ENCODE results near the gene OASL.
A peak's percentile ranks its signal among the peaks of the same experiment; 100 is the strongest.
"Not testable (repeated sequence)": the region's sequence is repeated elsewhere in the genome, so short reads cannot be mapped to it uniquely, and the experiment has no call there.

The OASL gene, protein sequence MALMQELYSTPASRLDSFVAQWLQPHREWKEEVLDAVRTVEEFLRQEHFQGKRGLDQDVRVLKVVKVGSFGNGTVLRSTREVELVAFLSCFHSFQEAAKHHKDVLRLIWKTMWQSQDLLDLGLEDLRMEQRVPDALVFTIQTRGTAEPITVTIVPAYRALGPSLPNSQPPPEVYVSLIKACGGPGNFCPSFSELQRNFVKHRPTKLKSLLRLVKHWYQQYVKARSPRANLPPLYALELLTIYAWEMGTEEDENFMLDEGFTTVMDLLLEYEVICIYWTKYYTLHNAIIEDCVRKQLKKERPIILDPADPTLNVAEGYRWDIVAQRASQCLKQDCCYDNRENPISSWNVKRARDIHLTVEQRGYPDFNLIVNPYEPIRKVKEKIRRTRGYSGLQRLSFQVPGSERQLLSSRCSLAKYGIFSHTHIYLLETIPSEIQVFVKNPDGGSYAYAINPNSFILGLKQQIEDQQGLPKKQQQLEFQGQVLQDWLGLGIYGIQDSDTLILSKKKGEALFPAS

DNA sequence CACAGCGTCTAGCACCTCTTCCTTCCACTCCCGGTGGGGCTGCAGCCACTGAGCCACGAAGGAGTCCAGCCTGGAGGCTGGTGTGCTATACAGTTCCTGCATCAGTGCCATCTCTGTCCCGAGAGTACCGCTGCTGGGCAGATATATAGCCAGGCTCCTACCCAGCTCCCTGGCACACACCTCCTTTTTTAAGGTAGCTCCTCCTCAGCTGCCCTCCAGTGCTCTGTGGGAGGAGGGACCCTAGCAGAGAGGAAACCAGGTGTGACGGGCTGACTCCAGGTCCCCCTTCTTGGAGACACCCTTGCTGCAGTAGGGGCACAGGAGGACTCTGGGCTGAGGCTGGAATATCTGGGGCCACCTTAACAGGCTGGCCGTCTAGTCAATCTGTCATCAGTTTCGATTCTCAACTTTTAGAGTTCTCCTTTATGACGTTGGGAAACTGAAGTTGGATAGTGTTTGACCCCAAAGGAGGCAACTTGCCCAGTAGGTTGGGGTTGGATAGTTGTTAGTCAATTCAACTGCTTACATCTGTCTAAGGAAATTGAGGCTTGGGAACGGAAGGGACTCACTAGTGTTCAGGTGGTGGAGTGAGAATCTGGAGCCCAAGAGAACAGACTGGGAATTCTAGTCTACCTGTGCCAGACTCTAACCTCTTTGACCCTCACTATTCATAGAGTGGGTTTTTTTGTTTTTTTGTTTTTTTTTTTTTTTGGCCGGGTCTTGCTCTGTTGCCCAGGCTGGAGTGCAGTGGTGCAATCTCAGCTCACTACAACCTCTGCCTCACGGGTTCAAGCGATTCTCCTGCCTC is at the start of gene OASL:
Gene OASL, minus strand, starts transcription at position 386 of the 808 bp plus-strand sequence. Its CDS starts 275 bp downstream, at position 111.
- ATAC-seq = peak; percentile 63
- peak; percentile 61 for DNase-seq

DNA sequence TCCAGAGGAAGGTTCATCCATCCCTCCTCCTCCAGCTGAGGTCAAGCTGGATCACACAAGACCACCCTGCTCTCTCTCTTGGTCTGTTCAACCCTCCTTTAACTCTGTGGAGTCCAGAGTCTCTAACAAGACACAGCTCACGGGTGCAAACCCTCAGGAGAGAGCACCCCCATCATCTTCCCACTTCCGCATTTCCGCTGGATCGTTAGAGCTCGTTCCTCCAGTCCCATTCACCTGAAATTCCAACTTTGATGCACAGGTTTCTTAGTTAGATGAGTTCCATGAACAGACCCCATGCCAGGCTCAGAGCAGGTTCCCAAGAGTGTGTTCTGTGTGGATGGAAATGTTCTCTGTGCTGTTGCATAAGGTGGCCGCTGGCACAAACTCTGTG is 49.1 kb upstream of the OASL start:
- no peak for ATAC-seq
- DNase-seq = no peak

DNA sequence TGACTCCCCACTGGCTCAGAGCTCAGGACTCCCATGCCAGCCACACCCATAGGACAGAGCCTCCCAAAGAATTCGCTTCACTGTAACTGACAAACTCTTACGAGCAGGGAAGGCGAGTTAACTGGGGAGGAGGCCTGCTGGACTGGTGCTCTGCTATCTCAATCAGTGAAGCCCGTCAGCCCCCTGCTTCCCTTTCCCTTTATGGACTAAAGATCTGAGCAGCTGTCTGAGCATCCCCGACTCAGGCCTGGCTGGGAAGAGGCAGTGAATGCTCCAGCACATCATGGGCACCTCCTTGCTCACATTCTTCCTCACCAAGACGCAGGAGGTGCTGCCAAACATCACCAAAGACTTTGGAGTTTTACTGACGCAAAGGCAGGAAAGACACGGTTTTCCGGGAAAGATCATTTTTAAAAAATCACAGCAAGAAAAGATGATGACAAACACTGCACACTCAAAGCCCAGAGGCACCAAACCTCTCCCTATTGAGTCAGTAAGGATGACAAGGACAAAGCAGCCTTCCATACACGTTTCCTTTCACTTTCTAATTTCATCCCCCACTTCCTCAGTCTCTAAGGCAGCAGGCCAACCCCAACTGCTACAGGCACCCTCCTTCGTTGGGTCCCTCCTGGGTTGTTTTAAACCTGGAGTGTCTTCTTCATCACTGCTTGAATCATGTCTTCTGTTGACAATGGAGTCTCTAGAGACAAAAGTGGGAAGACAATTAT is 48.6 kb upstream of the OASL start:
- DNase-seq (no peak), ATAC-seq (peak; percentile 34)

DNA sequence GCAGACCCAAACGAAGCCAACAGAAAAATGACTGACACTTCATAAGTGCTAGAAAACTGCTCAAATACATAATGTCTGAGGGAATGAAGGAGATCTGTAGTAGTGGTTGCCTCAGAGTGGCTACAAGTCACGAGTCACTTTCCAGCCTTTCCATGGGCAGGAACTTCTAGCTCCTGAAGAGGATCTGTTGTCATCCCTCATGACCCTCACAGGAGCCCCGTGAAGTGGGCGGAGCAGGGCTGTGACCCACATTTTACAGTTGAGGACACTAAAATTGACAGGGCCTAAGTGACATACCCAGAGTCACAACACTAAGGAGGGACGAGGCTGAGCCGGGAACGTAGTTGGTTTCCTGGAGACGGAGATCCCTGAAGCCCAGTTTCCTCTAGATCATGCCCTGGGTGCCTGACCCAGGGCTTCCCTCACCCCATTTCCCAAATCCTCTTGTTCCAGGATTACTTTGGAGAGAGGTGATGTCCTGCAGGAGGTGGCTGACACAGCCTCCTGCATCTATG is 47.8 kb upstream of the OASL start:
- no peak for DNase-seq
- ATAC-seq = no peak

- no peak for DNase-seq
- ATAC-seq = no peak
These were observed 46.7 kb upstream of the OASL start for GRCh38 chr12:121085506-121086353.

GRCh38 chr12:121085069-121085468 is 46.0 kb upstream of the OASL start:
- DNase-seq = no peak
- no peak for ATAC-seq

DNA sequence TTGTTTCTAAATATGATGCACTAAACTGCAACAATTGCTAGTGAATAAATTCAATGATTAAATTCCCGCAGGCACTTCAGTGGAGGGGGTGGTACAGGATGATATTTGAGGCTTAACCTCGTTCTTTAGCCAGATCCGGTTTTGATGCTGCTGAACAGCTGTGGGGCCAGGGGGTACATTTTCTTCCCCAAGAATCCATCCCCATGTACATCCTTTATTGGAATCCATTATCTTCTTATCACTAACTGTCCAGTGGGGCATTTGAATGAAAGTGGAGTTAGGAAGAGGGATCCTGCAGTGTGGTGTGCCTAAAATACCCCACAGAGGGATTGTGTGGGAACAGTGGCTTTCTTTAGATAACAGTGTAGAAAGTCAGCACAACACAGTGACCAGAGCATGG is 45.2 kb upstream of the OASL start:
- ATAC-seq = no peak
- no peak for DNase-seq

- ATAC-seq = no peak
- DNase-seq = no peak
These were observed 41.9 kb upstream of the OASL start for GRCh38 chr12:121080909-121081308.

DNA sequence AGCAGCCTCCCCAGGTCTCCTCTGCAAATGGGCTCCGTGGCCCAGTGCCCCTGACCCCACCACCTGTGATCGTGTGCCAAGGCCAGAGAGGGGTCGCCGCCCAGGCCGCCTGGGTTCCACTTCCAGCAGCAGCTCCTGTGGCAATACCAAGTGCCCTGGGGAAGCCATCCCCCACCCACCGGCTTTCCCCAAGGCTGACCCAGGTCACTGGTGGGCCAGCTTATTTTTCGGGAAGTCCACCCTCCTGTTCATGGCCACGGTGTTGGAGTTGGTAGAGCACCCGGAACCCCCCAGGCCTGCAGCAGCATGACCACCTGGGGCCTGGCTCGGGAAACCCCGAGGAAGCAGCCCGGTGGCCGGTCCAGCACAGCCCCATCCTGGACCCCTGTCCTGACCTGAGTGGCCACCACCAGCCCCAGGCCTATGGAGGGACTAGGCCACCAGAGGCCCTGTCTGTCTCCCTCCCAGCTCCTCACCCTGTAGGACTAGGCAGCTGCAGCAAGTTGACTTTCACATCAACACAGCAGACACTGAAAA is 40.8 kb upstream of the OASL start:
- DNase-seq (no peak), ATAC-seq (no peak)

DNA sequence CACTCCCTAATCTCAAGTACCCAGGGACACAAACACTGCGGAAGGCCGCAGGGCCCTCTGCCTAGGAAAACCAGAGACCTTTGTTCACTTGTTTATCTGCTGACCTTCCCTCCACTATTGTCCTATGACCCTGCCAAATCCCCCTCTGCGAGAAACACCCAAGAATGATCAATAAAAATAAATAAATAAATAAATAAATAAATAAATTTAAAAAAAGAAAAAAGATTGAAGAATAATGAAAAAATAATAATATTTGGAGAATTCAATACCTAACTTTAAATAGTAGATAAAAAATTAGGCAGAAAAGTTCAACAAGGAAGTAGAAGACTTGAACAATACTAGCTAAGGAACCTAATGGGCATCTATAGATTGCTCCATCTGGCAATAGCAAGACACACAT is 38.4 kb upstream of the OASL start:
- DNase-seq, ATAC-seq: not testable (repeated sequence)

DNA sequence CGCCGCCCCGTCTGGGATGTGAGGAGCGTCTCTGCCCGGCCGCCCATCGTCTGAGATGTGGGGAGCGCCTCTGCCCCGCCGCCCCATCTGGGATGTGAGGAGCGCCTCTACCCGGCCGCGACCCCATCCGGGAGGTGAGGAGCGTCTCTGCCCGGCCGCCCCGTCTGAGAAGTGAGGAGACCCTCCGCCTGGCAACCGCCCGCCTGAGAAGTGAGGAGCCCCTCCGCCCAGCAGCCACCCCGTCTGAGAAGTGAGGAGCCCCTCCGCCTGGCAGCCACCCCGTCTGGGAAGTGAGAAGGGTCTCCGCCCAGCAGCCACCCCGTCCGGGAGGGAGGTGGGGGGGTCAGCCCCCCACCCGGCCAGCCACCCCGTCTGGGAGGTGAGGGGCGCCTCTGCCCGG is 36.9 kb upstream of the OASL start:
- DNase-seq, ATAC-seq: not testable (repeated sequence)

DNA sequence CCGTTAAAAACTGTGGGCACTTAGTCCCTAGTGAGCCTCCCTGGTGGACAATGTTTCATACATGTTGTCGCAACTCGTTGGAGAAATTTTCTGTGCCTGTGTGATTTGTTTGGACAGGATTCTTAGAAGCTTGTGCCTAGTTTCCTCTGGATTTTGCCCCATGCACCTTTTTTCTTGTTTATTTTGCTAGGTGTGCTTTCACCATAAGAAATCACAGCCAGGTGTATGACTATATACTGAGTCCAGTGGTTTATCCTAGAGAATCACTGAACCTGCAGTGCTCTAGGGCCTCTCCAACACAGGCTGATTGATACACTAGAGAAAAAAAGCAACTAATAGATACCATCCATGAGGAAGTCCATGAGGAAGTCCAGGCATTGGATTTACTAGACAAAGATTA is 33.1 kb upstream of the OASL start:
- ATAC-seq = no peak

DNA sequence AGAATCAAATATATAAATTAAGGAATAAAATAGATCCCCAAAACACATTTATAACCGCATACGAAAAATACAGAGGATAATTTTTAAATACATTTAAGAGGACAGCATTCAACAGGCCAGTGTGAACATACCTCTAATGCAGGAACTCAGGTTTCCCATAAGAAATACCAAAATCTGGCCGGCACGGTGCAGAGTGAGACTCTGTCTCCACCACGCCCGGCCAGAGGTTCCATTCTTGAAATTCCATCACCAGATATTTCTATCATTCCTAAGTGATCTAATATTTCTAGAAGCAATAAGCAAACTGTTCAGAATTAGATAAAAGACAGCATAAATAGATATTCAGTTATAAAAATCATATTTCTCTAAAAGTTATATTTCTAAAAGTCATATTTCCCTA is 30.2 kb upstream of the OASL start:
- no peak for DNase-seq
- ATAC-seq = no peak

More for the DNA sequence above, 33.1 kb upstream of the OASL start:
- no peak for DNase-seq

DNA sequence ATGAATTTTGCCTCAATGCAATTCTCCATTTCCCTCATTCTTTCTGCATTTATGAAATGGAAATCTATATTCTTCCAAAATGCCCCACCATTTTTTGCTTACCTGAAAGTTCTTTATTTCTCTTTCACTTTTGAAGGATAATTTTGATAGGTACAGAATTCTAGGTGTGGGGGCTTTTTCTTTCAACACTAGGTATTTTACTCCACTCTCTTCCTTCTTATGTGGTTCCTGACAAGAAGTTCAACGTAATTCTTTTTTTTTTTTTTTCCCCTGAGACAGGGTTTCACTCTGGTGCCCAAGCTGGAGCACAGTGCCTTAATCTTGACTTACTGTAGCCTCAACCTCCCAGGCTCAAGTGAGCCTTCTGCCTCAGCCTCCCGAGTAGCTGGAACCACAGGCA is 26.3 kb upstream of the OASL start:
- ATAC-seq (no peak), DNase-seq (no peak)

DNA sequence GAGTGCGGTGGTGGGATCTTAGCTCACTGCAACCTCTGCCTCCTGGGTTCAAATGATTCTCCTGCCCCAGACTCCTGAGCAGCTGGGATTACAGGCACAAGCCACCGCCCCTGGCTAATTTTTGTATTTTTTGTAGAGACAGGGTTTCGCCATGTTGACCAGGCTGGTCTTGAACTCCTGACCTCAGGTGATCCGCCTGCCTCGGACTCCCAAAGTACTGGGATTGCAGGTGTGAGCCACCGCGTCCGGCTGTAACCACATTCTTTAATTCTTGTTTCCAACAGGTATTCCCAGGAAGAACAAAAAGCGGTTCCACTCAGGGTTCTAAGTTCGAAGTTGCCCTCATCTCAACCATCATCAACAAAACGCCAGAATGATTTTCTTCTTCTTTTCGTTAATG is 25.5 kb upstream of the OASL start:
- DNase-seq = not testable (repeated sequence)

DNA sequence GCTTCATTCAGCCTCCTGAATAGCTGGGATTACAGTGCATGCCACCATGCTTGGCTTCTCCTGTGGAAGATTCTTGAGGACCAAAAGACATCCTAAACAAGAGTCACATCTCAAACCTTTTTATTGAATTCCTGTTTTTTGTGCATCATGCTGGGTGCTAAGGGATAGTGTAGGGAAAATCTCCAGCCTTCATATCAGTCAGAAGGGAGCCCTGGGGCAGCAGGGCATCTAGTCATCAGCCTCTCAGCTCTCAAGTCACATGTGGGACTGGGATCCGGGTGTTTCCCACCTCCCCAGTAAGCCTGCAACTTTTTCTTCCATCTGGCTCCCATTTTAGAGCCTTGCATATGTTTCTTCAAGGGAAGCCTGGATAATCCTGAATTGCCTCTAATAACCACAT is 25.1 kb upstream of the OASL start:
- ATAC-seq (no peak), DNase-seq (no peak)

More for the DNA sequence above, 25.5 kb upstream of the OASL start:
- ATAC-seq = not testable (repeated sequence)

- ATAC-seq (no peak), DNase-seq (no peak)
These were observed 23.5 kb upstream of the OASL start for GRCh38 chr12:121062391-121063045.

DNA sequence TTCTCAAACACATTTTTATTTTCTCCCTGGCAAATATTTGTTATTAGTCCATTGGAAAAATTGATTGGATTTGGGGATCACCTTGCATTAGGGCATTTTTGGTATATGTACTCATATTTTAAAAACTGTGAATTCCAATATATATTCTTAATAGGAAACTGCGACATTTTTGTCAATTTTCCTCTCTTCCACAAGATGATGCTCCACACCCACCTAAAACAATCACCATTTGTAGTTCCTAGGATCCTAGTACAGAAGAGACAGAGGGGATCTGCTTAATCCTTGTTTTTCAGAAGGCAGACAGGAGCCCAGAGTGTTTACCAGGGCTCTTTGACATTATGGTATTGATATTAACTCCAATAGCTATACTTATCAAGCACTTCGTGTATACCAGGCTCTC is 22.8 kb upstream of the OASL start:
- DNase-seq (no peak), ATAC-seq (no peak)

- DNase-seq (peak; percentile 55), ATAC-seq (peak; percentile 87)
These were observed 21.3 kb upstream of the OASL start for GRCh38 chr12:121060149-121061001.

Data from stimulated activated naive CD8-positive, alpha-beta T cell treated with anti-CD3 and anti-CD28 coated beads, Interleukin-15, Interleukin-2, amounts not matched to agents 100 U/mL and 50 U/mL, for 24 hours (primary cell).